ENCODE results near the gene GLMP. TPM values are rescaled to one million over a fixed set of nuclear protein-coding genes. Genes with fewer than 3 reads are reported as not detected.
A peak's percentile ranks its signal among the peaks of the same experiment; 100 is the strongest.

The GLMP gene
- total RNA-seq, 1 donor from 2014 or later, result 14.2 TPM

- peaks cover 21% of the 10 kb centered on the region for H3K36me3 ChIP-seq
- no peak for TF ChIP-seq CTCF (IDR thresholded peaks at IDR 0.05; ENCODE audit: borderline replicate concordance)
- peak; percentile 96 for DNase-seq
- H3K9me3 ChIP-seq (replicated peaks), result no peaks in the 10 kb centered on the region
- H3K27me3 ChIP-seq (ENCODE audit: low read depth), result no peaks in the 10 kb centered on the region
- intact Hi-C loops (cut with micrococcal nuclease), result no loop called here
- H3K27ac ChIP-seq (replicated peaks), result peak within 1 kb of the TSS; percentile 92
- H3K4me1 ChIP-seq, result peaks cover 49% of the 10 kb centered on the region
- peak within 1 kb of the TSS; percentile 82 for H3K4me3 ChIP-seq
These were observed 12.8 kb downstream of the GLMP start, which contains the start of gene SMG5 for GRCh38 chr1:156282479-156283222. Gene SMG5 (minus strand): TSS chr1:156282825. CDS start chr1:156282680, 145 bp downstream.

GRCh38 chr1:156281693-156282478, 13.6 kb downstream of the GLMP start:
- intact Hi-C loops (cut with micrococcal nuclease), result no loop called here
- H3K4me1 ChIP-seq, result peaks cover 49% of the 10 kb centered on the region
- DNase-seq, result no peak
- H3K36me3 ChIP-seq, result peaks cover 29% of the 10 kb centered on the region
- peak overlapping the region; percentile 82 for H3K4me3 ChIP-seq
- no peaks in the 10 kb centered on the region for H3K9me3 ChIP-seq (replicated peaks)
- no peak for TF ChIP-seq CTCF (IDR thresholded peaks at IDR 0.05; ENCODE audit: borderline replicate concordance)
- H3K27ac ChIP-seq (replicated peaks), result peak overlapping the region; percentile 92
- no peaks in the 10 kb centered on the region for H3K27me3 ChIP-seq (ENCODE audit: low read depth)

- Histone ChIP-seq H3K4me1 (peaks cover 49% of the 10 kb centered on the region), H3K36me3 (peaks cover 29% of the 10 kb centered on the region), H3K4me3 (peak overlapping the region; percentile 82), H3K9me3 (replicated peaks) (no peaks in the 10 kb centered on the region), H3K27me3 (ENCODE audit: low read depth) (no peaks in the 10 kb centered on the region), H3K27ac (replicated peaks) (peak overlapping the region; percentile 92)
- peak; percentile 65 for DNase-seq
- TF ChIP-seq CTCF (IDR thresholded peaks at IDR 0.05; ENCODE audit: borderline replicate concordance), result peak; percentile 14
- intact Hi-C loops (cut with micrococcal nuclease), result no loop called here
These were observed 14.2 kb downstream of the GLMP start for GRCh38 chr1:156281281-156281680.

GRCh38 chr1:156279837-156280236, 15.6 kb downstream of the GLMP start:
- peaks cover 42% of the 10 kb centered on the region for H3K36me3 ChIP-seq
- TF ChIP-seq CTCF (IDR thresholded peaks at IDR 0.05; ENCODE audit: borderline replicate concordance), result no peak
- H3K4me1 ChIP-seq, result peaks cover 49% of the 10 kb centered on the region
- no peaks in the 10 kb centered on the region for H3K9me3 ChIP-seq (replicated peaks)
- intact Hi-C loops (cut with micrococcal nuclease), result no loop called here
- DNase-seq, result no peak
- H3K27me3 ChIP-seq (ENCODE audit: low read depth), result no peaks in the 10 kb centered on the region
- H3K4me3 ChIP-seq, result no peak overlapping the region
- no peak overlapping the region for H3K27ac ChIP-seq (replicated peaks)

- no peak for TF ChIP-seq CTCF (IDR thresholded peaks at IDR 0.05; ENCODE audit: borderline replicate concordance)
- Histone ChIP-seq H3K4me1 (peaks cover 28% of the 10 kb centered on the region), H3K27ac (replicated peaks) (no peak overlapping the region), H3K27me3 (ENCODE audit: low read depth) (no peaks in the 10 kb centered on the region), H3K4me3 (no peak overlapping the region), H3K9me3 (replicated peaks) (no peaks in the 10 kb centered on the region), H3K36me3 (peaks cover 71% of the 10 kb centered on the region)
- DNase-seq, result no peak
- intact Hi-C loops (cut with micrococcal nuclease), result no loop called here
These were observed 18.5 kb downstream of the GLMP start for GRCh38 chr1:156276966-156277381.
